ENCODE measurements around the gene CISD2. TPM values are rescaled to one million over a fixed set of nuclear protein-coding genes. Genes with fewer than 3 reads are reported as not detected.
"Not testable (repeated sequence)": the region's sequence is repeated elsewhere in the genome, so short reads cannot be mapped to it uniquely, and the experiment has no call there.

CISD2 gene
- total and polyA plus RNA-seq, 2 experiments from 2014 or later = 15.4 to 101 TPM

GRCh38 chr4:102918859-102919258 is 50.1 kb downstream of the CISD2 start:
- H3K4me1 ChIP-seq (ENCODE audit: low read depth) = no peaks in the 10 kb centered on the region
- no peaks in the 10 kb centered on the region for H3K27me3 ChIP-seq
- TF ChIP-seq CTCF (IDR thresholded peaks at IDR 0.05; ENCODE audit: low read depth, low read length) = no peak
- no peak overlapping the region for H3K27ac ChIP-seq
- no peaks in the 10 kb centered on the region for H3K9me3 ChIP-seq (ENCODE audit: low read depth)
- no peaks in the 10 kb centered on the region for H3K36me3 ChIP-seq
- no peak for DNase-seq (ENCODE audit: low read depth in 1 of 2, low spot score in 1 of 2)
- H3K4me3 ChIP-seq = no peak overlapping the region

GRCh38 chr4:102919697-102920096 is 50.9 kb downstream of the CISD2 start:
- H3K27me3 ChIP-seq; H3K9me3 ChIP-seq (ENCODE audit: low read depth); H3K27ac ChIP-seq; DNase-seq (ENCODE audit: low read depth in 1 of 2, low spot score in 1 of 2); H3K4me1 ChIP-seq (ENCODE audit: low read depth); H3K4me3 ChIP-seq; H3K36me3 ChIP-seq: not testable (repeated sequence)

GRCh38 chr4:102935716-102936115 is 66.9 kb downstream of the CISD2 start:
- no peak for TF ChIP-seq CTCF (IDR thresholded peaks at IDR 0.05; ENCODE audit: low read depth, low read length)

GRCh38 chr4:102938063-102938462 is 69.3 kb downstream of the CISD2 start:
- H3K27ac ChIP-seq; H3K36me3 ChIP-seq; H3K9me3 ChIP-seq (ENCODE audit: low read depth); H3K4me3 ChIP-seq; DNase-seq (ENCODE audit: low read depth in 1 of 2, low spot score in 1 of 2); H3K4me1 ChIP-seq (ENCODE audit: low read depth); H3K27me3 ChIP-seq: not testable (repeated sequence)

More at GRCh38 chr4:102935716-102936115, 66.9 kb downstream of the CISD2 start:
- Histone ChIP-seq H3K36me3 (no peaks in the 10 kb centered on the region), H3K9me3 (ENCODE audit: low read depth) (no peaks in the 10 kb centered on the region), H3K27ac (no peak overlapping the region), H3K27me3 (no peaks in the 10 kb centered on the region), H3K4me1 (ENCODE audit: low read depth) (no peaks in the 10 kb centered on the region), H3K4me3 (no peak overlapping the region)
- DNase-seq (ENCODE audit: low read depth in 1 of 2, low spot score in 1 of 2) = no peak

Other genes starting within 250 kb of the CISD2 start
- gene MANBA, start 108.0 kb upstream of the CISD2 start, total RNA-seq = 74.5 and 82.3 TPM in 2 replicates
- 49.5 and 58.8 TPM in 2 replicates for gene MANBA, start 108.0 kb upstream of the CISD2 start, polyA plus RNA-seq
- 359 and 420 TPM in 2 replicates for gene UBE2D3, start 41.4 kb upstream of the CISD2 start, total RNA-seq
- gene UBE2D3, start 41.4 kb upstream of the CISD2 start, polyA plus RNA-seq = 241 and 350 TPM in 2 replicates
- 0.14 and 0.30 TPM in 2 replicates for gene SLC9B1, start 150.7 kb downstream of the CISD2 start, total RNA-seq
- 1.7 TPM in 1 of 2 replicates, not detected in the other for gene SLC9B1, start 150.7 kb downstream of the CISD2 start, polyA plus RNA-seq
- 15.8 and 19.1 TPM in 2 replicates for gene SLC9B2, start 207.8 kb downstream of the CISD2 start, total RNA-seq
- 14.5 and 20.0 TPM in 2 replicates for gene SLC9B2, start 207.8 kb downstream of the CISD2 start, polyA plus RNA-seq
- 89.5 and 91.9 TPM in 2 replicates for gene BDH2, start 230.8 kb downstream of the CISD2 start, total RNA-seq
- gene BDH2, start 230.8 kb downstream of the CISD2 start, polyA plus RNA-seq = 101 and 131 TPM in 2 replicates